HCT116 (cell line): Measurements from ENCODE around the gene CCDC106.

ENCODE experiments used
- CBX3 ChIP-seq: IDR thresholded peaks from 2 replicates; pipeline ENCODE4 v1.6.1; 2012; ENCODE audit warnings: low read depth
- ELF1 ChIP-seq: IDR thresholded peaks from 2 replicates; pipeline ENCODE4 v1.6.1; 2012; ENCODE audit warnings: low read depth, borderline replicate concordance
- EZH2phosphoT487 ChIP-seq: fragments of 200-600 bp; IDR thresholded peaks from 2 replicates; pipeline ENCODE4 v1.6.1; 2018; ENCODE audit warnings: antibody characterized with exemption, borderline replicate concordance
- JUND ChIP-seq: IDR thresholded peaks from 2 replicates; pipeline ENCODE4 v1.6.1; 2012
- POLR2A ChIP-seq: IDR thresholded peaks from 2 replicates; pipeline ENCODE4 v1.7.0; 2011; ENCODE audit warnings: borderline replicate concordance; ENCODE audit not compliant: insufficient read depth, insufficient read length; ENCODE audit errors: extremely low read depth
- POLR2AphosphoS5 ChIP-seq: IDR thresholded peaks from 2 replicates; pipeline ENCODE4 v1.6.1; 2011; ENCODE audit warnings: mild to moderate bottlenecking, low read depth, low read length, moderate library complexity
- RAD21 ChIP-seq: IDR thresholded peaks from 2 replicates; pipeline ENCODE4 v1.6.1; 2012; ENCODE audit warnings: low read depth, mild to moderate bottlenecking
- YY1 ChIP-seq: IDR thresholded peaks from 2 replicates; pipeline ENCODE4 v1.6.1; 2011; ENCODE audit warnings: low read length, low read depth, moderate library complexity, mild to moderate bottlenecking; ENCODE audit not compliant: insufficient replicate concordance; ENCODE audit errors: extremely low read depth
- ZNF274 ChIP-seq: fragments of 200-500 bp; sonication (Bioruptor generic); IDR thresholded peaks from 2 replicates; pipeline ENCODE4 v1.6.1; 2014; ENCODE audit warnings: mild to moderate bottlenecking, low read depth, low read length, inconsistent platforms
- TF ChIP-seq, protein P1 (sequence below), 3 experiments: fragments of 200-600 bp in 1 of 3; sonication (generic) in 1 of 3; IDR thresholded peaks in 2 of 3; conservative IDR thresholded peaks in 1 of 3; 2 replicates each; pipeline ENCODE4 v1.5.1; 2012 to 2017; ENCODE audit warnings: low read depth in 2 of 3, low read length in 2 of 3, antibody characterized with exemption in 1 of 3, borderline replicate concordance in 1 of 3, control low read depth in 1 of 3, mild to moderate bottlenecking in 1 of 3, mixed read lengths in 1 of 3, mixed run types in 1 of 3, moderate library complexity in 1 of 3; ENCODE audit not compliant: insufficient read depth in 1 of 3
- TF ChIP-seq, protein P2 (sequence below): IDR thresholded peaks from 2 replicates; pipeline ENCODE4 v1.6.1; 2012; ENCODE audit warnings: low read depth

DNA sequence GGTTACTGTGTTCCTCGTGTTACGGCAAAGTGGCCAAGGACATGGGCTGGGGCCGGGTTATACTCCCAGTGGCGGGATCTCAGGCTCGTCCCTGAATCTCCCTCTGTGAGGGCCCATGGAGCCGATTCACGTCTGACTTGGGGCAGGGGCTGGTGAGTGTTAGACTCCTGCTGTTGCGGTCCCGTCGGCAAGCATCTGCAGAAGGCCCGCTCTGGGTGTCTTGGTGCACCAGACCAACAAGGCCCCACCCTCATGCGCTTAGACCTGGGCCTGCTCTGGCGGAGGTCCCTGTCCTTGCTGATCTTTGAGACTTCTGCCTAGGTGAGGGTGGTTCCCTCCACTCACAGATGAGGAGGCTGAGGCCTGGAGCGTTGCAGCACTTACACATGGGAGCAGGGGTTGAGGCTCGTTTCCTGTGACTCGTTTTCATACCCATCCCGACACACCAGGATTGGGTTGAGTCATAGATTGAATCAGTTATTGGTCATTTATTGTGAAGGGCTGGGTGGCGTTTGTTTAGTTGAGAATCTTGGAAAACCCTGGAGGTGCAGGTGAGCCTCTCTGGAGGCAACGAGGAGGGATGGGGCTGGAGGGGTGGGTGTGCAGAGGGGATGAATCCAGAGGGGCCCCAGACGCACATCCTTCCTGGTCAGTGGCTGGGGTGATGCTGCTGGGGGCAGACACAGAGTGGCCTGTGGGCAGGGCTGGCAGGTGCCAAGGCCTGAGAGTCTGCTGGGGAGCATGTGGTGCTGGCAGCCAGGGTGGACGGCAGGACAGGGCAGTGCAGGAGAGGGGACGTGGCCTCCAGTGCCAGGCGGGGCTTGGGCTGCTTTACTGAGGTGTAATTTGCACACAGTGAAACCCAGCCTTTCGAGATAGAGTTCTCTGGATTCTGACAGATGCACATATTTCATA is 31.6 kb downstream of the CCDC106 start:
- TF ChIP-seq, protein P1, sequence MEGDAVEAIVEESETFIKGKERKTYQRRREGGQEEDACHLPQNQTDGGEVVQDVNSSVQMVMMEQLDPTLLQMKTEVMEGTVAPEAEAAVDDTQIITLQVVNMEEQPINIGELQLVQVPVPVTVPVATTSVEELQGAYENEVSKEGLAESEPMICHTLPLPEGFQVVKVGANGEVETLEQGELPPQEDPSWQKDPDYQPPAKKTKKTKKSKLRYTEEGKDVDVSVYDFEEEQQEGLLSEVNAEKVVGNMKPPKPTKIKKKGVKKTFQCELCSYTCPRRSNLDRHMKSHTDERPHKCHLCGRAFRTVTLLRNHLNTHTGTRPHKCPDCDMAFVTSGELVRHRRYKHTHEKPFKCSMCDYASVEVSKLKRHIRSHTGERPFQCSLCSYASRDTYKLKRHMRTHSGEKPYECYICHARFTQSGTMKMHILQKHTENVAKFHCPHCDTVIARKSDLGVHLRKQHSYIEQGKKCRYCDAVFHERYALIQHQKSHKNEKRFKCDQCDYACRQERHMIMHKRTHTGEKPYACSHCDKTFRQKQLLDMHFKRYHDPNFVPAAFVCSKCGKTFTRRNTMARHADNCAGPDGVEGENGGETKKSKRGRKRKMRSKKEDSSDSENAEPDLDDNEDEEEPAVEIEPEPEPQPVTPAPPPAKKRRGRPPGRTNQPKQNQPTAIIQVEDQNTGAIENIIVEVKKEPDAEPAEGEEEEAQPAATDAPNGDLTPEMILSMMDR (IDR thresholded peaks at IDR 0.05 in 2 of 3, conservative IDR thresholded peaks at IDR 0.05 in 1 of 3; ENCODE audit: borderline replicate concordance in 1 of 3, insufficient read depth in 1 of 3, low read depth in 2 of 3, low read length in 2 of 3): no peak
- no peak for TF ChIP-seq ELF1
- TF ChIP-seq EZH2phosphoT487: no peak
- TF ChIP-seq ZNF274: no peak
- TF ChIP-seq JUND: no peak
- no peak for TF ChIP-seq POLR2AphosphoS5
- TF ChIP-seq POLR2A: no peak
- no peak for TF ChIP-seq YY1
- TF ChIP-seq, protein P2, sequence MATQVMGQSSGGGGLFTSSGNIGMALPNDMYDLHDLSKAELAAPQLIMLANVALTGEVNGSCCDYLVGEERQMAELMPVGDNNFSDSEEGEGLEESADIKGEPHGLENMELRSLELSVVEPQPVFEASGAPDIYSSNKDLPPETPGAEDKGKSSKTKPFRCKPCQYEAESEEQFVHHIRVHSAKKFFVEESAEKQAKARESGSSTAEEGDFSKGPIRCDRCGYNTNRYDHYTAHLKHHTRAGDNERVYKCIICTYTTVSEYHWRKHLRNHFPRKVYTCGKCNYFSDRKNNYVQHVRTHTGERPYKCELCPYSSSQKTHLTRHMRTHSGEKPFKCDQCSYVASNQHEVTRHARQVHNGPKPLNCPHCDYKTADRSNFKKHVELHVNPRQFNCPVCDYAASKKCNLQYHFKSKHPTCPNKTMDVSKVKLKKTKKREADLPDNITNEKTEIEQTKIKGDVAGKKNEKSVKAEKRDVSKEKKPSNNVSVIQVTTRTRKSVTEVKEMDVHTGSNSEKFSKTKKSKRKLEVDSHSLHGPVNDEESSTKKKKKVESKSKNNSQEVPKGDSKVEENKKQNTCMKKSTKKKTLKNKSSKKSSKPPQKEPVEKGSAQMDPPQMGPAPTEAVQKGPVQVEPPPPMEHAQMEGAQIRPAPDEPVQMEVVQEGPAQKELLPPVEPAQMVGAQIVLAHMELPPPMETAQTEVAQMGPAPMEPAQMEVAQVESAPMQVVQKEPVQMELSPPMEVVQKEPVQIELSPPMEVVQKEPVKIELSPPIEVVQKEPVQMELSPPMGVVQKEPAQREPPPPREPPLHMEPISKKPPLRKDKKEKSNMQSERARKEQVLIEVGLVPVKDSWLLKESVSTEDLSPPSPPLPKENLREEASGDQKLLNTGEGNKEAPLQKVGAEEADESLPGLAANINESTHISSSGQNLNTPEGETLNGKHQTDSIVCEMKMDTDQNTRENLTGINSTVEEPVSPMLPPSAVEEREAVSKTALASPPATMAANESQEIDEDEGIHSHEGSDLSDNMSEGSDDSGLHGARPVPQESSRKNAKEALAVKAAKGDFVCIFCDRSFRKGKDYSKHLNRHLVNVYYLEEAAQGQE: no peak
- TF ChIP-seq CBX3: no peak
- no peak for TF ChIP-seq RAD21
